ENCODE results near the gene CCDC57.

CCDC57 gene

DNA sequence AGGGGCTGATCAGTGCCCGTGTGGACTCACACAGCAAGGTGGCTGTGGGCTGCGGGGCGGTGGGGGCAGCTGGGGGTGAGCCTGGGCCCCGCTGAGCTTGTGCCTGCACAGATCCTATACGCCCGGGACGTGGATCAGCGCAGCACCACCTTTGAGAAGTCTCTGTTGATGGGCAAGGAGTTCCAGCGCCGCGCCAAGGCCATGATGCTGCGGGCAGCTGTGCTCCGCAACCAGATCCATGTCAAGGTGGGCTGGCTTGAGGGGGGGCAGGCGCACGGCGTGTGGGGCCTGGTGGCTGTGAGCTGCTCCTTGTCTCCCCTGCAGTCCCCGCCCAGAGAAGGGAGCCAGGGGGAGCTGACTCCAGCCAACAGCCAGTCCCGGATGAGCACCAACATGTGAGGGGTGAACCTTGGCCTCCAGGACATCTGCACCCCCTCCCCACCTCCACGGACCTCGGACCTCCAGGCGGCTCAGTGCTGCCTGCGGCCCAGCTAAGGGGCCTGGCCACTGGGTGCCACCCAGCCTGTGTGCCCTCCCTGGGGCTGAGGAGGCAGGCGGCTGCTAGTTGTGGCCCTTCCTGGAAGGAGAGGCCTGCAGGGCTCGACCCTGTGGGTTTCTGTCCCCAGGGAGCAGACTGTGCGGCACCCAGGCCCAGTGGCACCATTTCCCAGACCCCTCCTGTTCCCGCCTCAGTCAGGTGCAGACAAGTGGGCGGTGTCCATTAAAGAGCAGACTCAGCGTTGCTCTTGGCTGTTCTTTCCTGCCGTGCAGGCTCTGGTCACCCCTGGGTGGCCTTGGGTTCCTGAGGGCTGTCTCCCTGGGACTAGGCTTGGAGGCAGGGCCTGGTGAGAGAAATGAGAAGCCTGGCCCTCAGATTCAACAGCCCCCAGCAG, 155.7 kb downstream of the CCDC57 start:
- no peak for DNase-seq

DNA sequence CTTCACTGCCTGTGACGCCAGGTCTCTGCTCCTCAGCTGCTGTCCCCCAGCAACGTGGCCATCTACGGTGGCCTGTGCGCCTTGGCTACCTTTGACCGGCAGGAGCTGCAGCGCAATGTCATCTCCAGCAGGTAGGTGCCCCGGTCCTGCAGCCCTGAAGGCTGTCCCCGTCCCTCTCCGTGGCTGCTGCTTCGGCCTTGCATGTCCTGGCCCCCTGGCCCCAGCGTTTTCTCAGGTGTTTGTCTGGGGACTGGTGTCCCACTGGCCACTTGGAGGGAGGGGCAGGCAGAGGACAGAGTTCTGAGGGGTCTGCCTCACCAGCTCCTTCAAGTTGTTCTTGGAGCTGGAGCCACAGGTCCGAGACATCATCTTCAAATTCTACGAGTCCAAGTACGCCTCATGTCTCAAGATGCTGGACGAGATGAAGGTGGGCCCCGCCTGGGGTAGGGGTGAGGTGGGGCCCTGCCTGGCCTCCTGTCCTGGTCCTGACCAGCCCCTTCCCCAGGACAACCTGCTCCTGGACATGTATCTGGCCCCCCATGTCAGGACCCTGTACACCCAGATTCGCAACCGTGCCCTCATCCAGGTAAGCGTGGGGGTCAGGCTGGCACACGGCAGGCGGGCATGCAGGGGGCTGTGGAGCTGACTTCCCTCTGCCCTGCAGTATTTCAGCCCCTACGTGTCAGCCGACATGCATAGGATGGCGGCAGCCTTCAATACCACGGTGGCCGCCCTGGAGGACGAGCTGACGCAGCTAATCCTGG, 156.5 kb downstream of the CCDC57 start:
- no peak for DNase-seq

DNA sequence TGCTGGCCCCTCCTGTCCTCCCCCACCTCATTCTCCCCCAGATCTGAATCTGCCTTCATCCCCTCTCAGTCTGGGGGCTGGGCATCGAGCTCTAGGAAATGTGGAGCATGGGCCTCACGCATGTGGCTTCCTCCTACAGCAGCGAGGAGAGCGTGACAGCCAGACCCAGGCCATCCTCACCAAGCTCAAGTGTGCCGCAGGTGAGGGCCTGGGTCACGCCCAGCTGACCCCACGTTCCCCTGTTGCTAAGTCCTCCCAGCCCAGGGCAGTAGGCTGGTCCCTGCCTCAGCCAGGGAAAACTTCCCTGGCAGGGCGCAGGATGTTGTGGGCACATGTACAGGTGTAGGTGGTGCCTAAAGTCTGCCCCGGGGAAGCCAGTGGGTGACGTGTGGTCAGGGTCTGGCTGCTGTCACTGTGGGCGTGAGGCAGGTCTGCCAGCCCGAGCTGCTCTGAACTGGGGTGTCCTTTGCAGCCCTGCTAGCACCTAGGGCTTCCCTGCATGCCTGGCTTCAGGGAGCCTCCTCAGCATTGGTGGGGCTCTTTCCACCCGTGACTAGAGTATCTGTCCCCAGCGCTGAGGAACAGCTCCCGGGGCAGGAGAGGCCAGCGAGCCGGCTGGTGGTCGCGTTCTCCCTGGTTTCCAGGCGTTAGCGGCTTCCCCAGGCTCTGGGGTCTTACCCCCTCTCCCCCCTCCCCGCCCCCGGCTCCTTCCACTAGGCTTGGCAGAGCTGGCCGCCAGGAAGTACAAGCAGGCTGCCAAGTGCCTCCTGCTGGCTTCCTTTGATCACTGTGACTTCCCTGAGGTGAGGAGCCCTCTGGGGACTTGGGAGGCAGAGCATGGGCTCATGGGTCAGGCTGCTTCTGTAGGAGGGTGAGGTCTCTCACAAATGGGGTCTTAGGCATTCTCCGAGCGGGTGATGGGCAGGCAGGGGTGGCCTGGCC, 157.3 kb downstream of the CCDC57 start:
- DNase-seq = no peak

DNA sequence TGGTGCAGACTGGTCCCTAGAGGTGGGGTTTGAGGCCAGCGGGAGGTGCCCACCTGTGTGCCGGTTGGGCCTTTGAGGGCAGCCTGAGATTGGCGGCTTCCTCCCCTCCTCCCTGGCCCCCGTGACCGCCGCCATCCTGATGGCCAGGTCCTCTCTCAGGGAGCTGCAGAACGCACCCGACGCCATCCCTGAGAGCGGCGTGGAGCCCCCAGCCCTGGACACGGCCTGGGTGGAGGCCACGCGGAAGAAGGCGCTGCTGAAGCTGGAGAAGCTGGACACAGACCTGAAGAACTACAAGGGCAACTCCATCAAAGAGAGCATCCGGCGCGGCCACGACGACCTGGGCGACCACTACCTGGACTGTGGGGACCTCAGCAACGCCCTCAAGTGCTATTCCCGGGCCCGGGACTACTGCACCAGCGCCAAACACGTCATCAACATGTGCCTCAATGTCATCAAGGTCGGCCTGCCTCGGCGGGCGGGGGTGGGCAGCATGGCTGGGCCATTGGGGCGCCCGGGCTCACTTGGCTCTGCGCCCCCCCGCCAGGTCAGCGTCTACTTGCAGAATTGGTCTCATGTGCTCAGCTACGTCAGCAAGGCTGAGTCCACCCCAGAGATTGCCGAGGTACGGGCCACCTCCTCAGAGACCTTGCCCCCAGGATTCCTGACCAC, 158.2 kb downstream of the CCDC57 start:
- no peak for DNase-seq

DNA sequence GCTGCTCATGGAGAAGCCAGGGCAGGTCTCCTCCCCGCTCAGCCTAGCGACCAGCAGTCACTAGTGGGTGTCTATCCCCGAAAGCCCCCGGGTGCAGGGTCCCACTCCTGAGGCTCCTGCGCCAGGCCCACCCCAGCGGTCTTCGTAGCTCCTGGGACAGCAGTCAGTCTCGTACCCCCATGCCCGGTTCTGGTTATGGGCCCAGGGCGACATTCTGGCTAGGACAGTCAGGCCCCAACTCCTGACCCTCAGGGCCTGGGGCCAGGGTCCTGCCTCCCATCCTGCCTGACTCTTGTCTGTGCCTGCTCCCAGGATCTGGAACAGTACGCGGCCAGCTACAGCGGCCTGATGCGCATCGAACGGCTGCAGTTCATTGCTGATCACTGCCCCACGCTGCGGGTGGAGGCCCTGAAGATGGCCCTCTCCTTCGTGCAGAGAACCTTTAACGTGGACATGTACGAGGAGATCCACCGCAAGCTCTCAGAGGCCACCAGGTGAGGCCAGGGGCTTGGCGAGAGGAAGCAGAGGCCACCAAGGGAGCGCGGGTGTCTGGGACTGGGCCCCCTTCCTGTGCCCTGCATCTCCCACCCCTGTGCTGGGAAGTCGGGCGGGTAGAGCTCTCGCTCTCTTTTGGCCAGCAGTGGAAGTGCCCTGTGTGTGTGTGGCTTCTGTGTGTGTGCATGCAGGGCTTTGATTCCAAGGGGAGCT, 158.9 kb downstream of the CCDC57 start:
- DNase-seq = no peak

DNA sequence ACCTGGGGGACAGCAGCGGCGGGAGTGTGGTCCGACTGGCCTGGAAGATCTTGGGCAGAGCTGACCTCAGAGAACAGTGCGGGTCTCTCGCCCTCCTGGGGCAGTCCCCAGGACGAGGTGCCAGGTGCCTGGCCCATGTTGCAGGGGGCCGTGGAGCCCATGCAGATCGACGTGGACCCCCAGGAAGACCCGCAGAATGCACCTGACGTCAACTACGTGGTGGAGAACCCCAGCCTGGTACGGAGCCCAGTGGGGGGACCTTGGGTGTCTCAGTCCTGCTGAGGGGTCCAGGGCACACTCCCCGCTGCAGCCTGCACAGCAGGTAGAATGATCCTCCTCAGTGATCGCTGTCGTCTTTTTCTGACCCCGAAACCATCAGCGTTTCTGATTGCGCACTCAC, 159.5 kb downstream of the CCDC57 start:
- no peak for DNase-seq

DNA sequence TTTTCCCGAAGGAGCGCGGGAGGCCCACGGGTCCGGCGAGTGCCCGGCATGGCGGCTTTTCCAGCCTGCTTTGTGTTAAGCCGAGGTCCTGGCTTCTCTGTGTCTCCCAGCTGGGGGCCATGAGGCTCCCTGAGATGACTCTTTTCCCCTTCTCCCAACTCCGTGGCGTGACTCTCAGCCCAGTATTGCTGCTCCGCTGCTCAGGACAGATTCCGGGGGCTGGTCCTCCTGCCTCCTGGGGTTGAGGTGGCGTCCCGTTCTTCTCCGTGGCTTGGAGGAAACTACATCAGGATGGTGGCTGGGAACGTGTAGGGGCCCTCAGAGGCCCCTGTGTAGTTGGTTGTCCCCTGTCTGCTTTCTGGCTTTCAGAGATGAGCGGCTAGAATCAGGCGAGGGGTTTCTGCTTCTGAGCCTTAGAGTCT, 160.0 kb downstream of the CCDC57 start:
- DNase-seq = no peak

DNA sequence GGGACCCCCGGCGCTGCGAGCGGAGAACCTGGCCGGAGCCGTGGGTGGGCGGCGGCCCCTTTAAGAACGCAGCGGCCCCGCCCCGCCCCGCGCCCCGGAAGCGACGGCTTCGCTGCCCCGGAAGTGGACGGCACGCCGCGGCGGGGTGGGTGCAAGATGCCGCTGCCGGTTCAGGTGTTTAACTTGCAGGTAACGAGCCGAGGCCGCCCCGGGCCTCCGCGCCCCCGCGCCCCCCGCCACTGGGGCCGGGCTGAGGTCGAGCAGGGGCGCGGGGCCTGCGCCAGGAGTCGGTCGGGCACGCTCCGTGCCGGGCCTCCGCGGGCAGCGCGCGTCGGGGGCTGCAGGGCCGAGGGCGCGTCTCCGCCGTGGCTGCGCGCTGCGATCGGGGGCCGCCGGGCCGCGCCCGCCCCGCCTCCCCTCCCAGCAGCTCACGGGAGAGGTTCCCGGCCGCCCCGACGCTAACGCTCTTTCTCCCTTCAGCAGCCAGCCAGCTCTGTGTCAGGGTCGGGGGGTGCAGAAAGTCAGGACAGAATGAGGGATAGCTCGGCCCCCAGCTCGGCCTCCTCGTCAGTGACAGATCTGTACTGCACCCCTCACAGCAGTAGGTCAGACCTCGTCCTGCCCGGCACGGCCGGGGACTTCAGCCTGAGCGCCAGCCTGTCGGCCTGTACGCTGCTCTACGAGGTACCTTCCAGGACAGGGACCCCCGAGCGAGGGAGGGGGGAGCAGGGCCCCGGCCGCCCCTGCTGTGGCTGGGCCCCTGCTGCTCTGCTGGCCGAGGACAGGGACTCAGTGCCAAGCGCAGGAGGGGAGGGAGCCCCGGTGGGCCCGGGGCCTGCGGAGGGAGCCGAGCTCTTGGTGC, 160.6 kb downstream of the CCDC57 start, which contains the start of the genes GPS1 and RFNG:
GPS1 (plus strand) TSS at position 123 of the 862 bp plus-strand sequence; CDS start at position 157, 34 bp downstream.
RFNG (minus strand) TSS at position 36 of the 862 bp plus-strand sequence. CDS start 45 bp downstream, outside the sequence.
- peak; percentile 86 for DNase-seq

Measured in islet precursor cell (in vitro differentiated cells).